CD4-positive, alpha-beta memory T cell (primary cell): ENCODE data around the gene CAVIN1. TPM values are rescaled to one million over a fixed set of nuclear protein-coding genes. Genes with fewer than 3 reads are reported as not detected.
A peak's percentile ranks its signal among the peaks of the same experiment; 100 is the strongest.

ENCODE experiments used
- CTCF ChIA-PET: fragments of 350-600 bp; sonication (Branson Sonifier 250); formaldehyde crosslinking; loops from one replicate; lab custom pipeline; 2021; ENCODE audit warnings: inconsistent platforms; ENCODE audit not compliant: partially characterized antibody; lab: Charles Lee
- POLR2A ChIA-PET: fragments of 350-600 bp; sonication (Branson Sonifier 250); formaldehyde crosslinking; loops from one replicate; lab custom pipeline; 2021; ENCODE audit not compliant: partially characterized antibody; lab: Charles Lee
- DNase-seq, 5 donors: peaks; one replicate each; pipeline versions ENCODE4 v3.0.0 to v3.0.0-alpha.2; 2020 to 2022; ENCODE audit warnings: mixed read lengths in 1 of 5
- H3K27ac ChIP-seq: one replicate; pipeline ENCODE4 v1.7.0; 2013; ENCODE audit warnings: low read depth, low read length
- H3K27me3 ChIP-seq: 2 replicates; pipeline ENCODE4 v1.7.0; 2013; ENCODE audit warnings: mild to moderate bottlenecking, low read length, moderate library complexity; ENCODE audit not compliant: insufficient read depth
- H3K36me3 ChIP-seq: 2 replicates; pipeline ENCODE4 v1.7.0; 2013; ENCODE audit warnings: mild to moderate bottlenecking, low read length, moderate library complexity; ENCODE audit not compliant: insufficient read depth
- H3K4me1 ChIP-seq: 2 replicates; pipeline ENCODE4 v1.7.0; 2013; ENCODE audit warnings: mild to moderate bottlenecking, low read length, moderate library complexity; ENCODE audit not compliant: insufficient read depth
- H3K4me3 ChIP-seq, 2 donors: one replicate each; pipeline ENCODE4 v1.7.0; 2013; ENCODE audit warnings: low read length in 2 of 2, mild to moderate bottlenecking in 1 of 2
- H3K9me3 ChIP-seq, 2 donors: one replicate each; pipeline ENCODE4 v1.7.0; 2013; ENCODE audit warnings: low read length in 2 of 2, control low read depth in 1 of 2; ENCODE audit not compliant: control insufficient read depth in 1 of 2
- H3K27ac Mint-ChIP-seq, 7 donors: one replicate each; pipeline ENCODE4 v1.8.0; 2020 to 2021; ENCODE audit warnings: mixed read lengths in 7 of 7, mild to moderate bottlenecking in 6 of 7, inconsistent platforms in 3 of 7, moderate library complexity in 3 of 7
- H3K27me3 Mint-ChIP-seq, 2 donors: one replicate each; pipeline ENCODE4 v1.8.0; 2020 to 2021; ENCODE audit warnings: mixed read lengths in 2 of 2
- H3K36me3 Mint-ChIP-seq, 2 donors: one replicate each; pipeline ENCODE4 v1.8.0; 2020 to 2021; ENCODE audit warnings: mixed read lengths in 2 of 2, inconsistent platforms in 1 of 2, mild to moderate bottlenecking in 1 of 2
- H3K4me1 Mint-ChIP-seq, 4 donors: one replicate each; pipeline ENCODE4 v1.8.0; 2020 to 2021; ENCODE audit warnings: mixed read lengths in 4 of 4, mild to moderate bottlenecking in 1 of 4
- H3K4me3 Mint-ChIP-seq, 8 donors: one replicate each; pipeline ENCODE4 v1.8.0; 2020 to 2021; ENCODE audit warnings: mixed read lengths in 8 of 8, mild to moderate bottlenecking in 7 of 8, moderate library complexity in 6 of 8, inconsistent platforms in 3 of 8
- H3K9me3 Mint-ChIP-seq, 8 donors: one replicate each; pipeline ENCODE4 v1.8.0; 2020 to 2021; ENCODE audit warnings: mixed read lengths in 8 of 8, mild to moderate bottlenecking in 5 of 8, inconsistent platforms in 3 of 8, moderate library complexity in 1 of 8
- intact Hi-C: fragments of 100-400 bp; cut with micrococcal nuclease; formaldehyde crosslinking; loops from one replicate; pipeline ENCODE4 v1.15.1; 2023
- polyA plus RNA-seq, 2 donors: library from polyadenylated mRNA; unstranded; fragments of 300-500 nt; fragmentation: Illumina TruSeq; gene quantifications; one replicate each; pipeline ENCODE4 v1.2.3, GENCODE V29; 2021
- total RNA-seq, 2 experiments: library from RNA; stranded (reverse); gene quantifications; one replicate each; pipeline ENCODE4 v1.2.3, GENCODE V29; 2021

The CAVIN1 gene
- total and polyA plus RNA-seq, 4 experiments from 2014 or later, result 0.52 to 1.5 (median 0.61) TPM; not detected in 1

DNA sequence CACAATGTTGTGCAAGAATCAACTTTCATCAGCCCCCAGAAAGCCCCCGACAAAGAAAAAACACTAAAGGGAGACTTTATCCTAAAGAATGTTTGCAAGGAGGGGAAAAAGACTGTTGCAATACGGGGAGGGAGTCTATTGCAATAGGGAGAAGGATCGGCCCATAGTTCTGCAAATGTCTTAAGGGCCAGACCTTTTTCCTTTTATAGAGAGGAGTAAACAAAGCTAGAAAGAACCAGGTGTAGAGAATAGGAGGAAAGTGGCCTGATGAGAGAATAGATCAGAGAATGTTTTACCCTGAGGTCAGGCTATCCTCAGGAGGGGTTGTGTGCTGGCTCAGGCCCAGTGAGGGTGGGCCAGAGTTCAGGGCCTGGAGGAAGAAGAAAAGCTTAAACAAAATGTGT lies 8.7 kb upstream of the CAVIN1 start:
- H3K27me3 ChIP-seq, result no peaks in the 10 kb centered on the region

DNA sequence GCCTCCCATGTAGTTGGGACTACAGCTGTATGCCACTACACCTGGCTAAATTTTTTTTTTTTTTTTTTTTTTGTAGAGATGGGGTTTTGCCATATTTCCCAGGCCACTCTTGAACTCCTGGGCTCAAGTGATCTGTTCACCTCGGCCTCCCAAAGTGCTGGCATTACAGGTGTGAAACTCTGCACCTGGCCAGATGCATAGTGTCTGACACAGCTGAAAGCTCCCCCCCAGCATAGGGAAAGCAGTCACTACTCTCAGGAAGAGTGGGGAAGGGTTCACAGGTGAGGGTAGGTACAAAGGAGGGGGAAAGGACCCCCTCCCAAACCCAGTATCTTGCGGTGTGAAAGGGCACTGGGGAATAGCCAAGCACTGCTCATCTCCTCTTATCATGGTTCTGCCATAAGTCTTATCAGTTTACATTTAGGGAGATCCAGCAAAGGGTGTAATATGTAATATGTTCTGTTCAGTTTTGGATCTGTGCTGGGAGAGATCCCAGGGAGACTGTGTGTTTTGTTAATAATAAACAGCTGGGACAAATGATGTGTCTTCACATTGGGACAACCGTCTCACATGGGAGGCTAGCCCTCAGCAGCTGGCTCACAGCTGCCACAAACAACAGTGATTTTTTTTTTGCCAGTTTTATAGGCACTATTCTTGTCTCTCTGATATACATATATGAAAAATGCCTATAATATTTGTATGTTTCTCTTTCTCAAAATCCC lies 6.8 kb upstream of the CAVIN1 start:
- Histone ChIP-seq H3K9me3 (no peaks in the 10 kb centered on the region), H3K4me1 (peaks cover 4% of the 10 kb centered on the region), H3K36me3 (no peaks in the 10 kb centered on the region), H3K27ac (no peak overlapping the region), H3K4me3 (no peak overlapping the region), H3K27me3 (no peaks in the 10 kb centered on the region)
- Mint-ChIP-seq H3K4me1 (peaks cover 0 to 3% (median 2%) of the 10 kb centered on the region in 4 donors), H3K4me3 (no peak overlapping the region), H3K27me3 (peaks cover 7 to 15% of the 10 kb centered on the region in 2 donors), H3K36me3 (no peaks in the 10 kb centered on the region), H3K9me3 (no peaks in the 10 kb centered on the region), H3K27ac (peak overlapping the region in 1 of 7 donors; percentile 5)
- no peak for DNase-seq
- intact Hi-C loops, result no loop called here
- ChIA-PET CTCF (interaction anchor here (0.6 to 6.2 kb wide), 7 partner anchors 8 to 115 kb away, joined by 3 to 86 read pairs (median 4); no protein-coding TSS in a partner anchor), POLR2A (interaction anchor here (0.6 kb wide), 1 partner anchor 142 kb away, joined by 3 read pairs; no protein-coding TSS in a partner anchor)

More for the DNA sequence above, 8.7 kb upstream of the CAVIN1 start:
- Histone ChIP-seq H3K4me1 (peaks cover 4% of the 10 kb centered on the region), H3K27ac (no peak overlapping the region), H3K9me3 (no peaks in the 10 kb centered on the region), H3K36me3 (no peaks in the 10 kb centered on the region), H3K4me3 (no peak overlapping the region)
- ChIA-PET POLR2A (no interaction called here), CTCF (interaction anchor here (0.9 to 6.2 kb wide), 2 partner anchors 81 to 87 kb away, joined by 3 to 86 read pairs; no protein-coding TSS in a partner anchor)
- Mint-ChIP-seq H3K27me3 (peaks cover 7 to 12% of the 10 kb centered on the region in 2 donors), H3K4me3 (no peak overlapping the region), H3K9me3 (no peaks in the 10 kb centered on the region), H3K36me3 (no peaks in the 10 kb centered on the region), H3K4me1 (peaks cover 0 to 3% (median 2%) of the 10 kb centered on the region in 4 donors), H3K27ac (no peak overlapping the region)
- DNase-seq, result no peak
- intact Hi-C loops, result no loop called here

DNA sequence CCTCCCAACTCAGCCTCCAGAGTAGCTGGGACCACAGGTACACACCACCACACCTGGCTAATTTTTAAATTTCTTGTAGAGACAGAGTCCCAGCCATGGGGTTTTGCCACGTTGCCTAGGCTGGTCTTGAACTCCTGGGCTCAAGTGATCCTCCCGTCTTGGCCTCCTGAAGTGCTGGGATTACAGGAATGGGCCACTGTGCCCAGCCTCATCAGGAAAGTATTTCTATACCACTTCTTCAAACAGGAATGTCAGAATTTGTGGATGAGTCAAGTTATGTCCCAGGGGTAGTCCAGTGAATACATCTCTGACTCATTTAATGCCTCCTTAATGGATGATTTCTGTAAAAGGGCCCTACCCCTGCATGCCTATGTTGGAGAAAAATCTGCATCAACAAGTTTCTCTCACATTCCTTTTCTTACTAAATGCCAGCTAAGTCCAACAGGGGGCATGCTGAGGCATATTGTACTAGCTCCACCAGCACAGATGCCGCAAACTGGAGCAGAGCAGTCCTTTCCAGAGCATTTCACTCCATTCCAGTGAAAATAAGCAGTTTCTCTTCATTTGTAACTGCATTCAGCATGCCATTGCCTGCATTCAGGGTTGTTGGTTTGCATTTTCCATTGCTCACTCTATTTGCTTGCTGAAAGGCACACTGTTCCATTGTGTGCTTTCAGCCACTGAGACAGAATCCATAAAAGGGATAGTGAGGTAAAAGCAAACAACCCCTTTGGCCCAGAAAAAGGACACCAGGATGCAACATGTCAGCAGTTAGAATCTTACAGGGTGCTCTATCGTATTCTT lies 5.3 kb upstream of the CAVIN1 start:
- H3K27me3 ChIP-seq, result peaks cover 6% of the 10 kb centered on the region
- intact Hi-C loops, result loop anchor here (1.0 kb wide), 2 partner anchors 89 to 99 kb away; no protein-coding TSS in a partner anchor
- peaks cover 6% of the 10 kb centered on the region for H3K4me1 ChIP-seq
- Mint-ChIP-seq H3K4me1 (peaks cover 0 to 4% (median 1%) of the 10 kb centered on the region in 4 donors), H3K9me3 (no peaks in the 10 kb centered on the region), H3K36me3 (no peaks in the 10 kb centered on the region), H3K27ac (no peak overlapping the region), H3K27me3 (peaks cover 6 to 19% of the 10 kb centered on the region in 2 donors), H3K4me3 (no peak overlapping the region)
- H3K27ac ChIP-seq, result no peak overlapping the region
- H3K4me3 ChIP-seq, result no peak overlapping the region
- ChIA-PET CTCF (interaction anchor here (0.6 to 6.2 kb wide), 17 partner anchors 9 to 522 kb away, joined by 3 to 86 read pairs (median 3); no protein-coding TSS in a partner anchor), POLR2A (interaction anchor here (1.0 kb wide), 1 partner anchor 89 kb away, joined by 3 read pairs; no protein-coding TSS in a partner anchor)
- peak in 4 of 5 donors; percentile 49 to 58 (median 52) for DNase-seq
- no peaks in the 10 kb centered on the region for H3K9me3 ChIP-seq
- H3K36me3 ChIP-seq, result no peaks in the 10 kb centered on the region

DNA sequence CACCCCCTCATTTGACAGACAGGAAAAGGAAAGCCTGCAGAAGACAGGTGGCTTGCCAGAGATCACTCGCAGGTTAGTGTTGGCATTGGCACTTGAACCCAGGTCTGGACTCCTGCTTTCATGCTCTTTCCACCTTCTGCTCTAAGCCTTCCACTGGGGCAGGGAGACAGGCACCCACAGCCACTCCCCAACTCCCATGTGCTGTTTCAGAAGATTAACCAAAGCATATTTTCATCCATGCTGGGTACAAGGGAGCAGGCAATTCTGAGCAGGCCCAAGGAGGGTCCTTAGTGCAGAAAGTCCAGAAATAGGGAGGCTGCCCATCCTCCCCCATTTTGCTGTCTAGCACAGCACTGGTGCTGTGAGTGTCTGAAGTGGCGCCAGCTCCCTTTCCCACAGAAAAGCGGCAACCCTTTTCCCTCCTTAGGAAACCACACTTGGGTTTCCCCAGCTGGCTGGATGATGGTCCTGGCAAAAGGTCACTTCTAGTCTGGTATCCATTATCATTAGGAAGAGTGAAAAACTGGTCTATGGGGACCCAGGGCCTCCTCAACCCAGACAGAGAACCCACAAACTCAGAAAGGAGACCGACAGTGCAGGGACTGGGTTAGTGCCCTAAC lies 2.0 kb upstream of the CAVIN1 start:
- Histone ChIP-seq H3K4me3 (no peak overlapping the region), H3K4me1 (peaks cover 21% of the 10 kb centered on the region), H3K9me3 (no peaks in the 10 kb centered on the region), H3K27ac (no peak overlapping the region), H3K36me3 (no peaks in the 10 kb centered on the region), H3K27me3 (peaks cover 12% of the 10 kb centered on the region)
- Mint-ChIP-seq H3K4me1 (peaks cover 6 to 24% (median 11%) of the 10 kb centered on the region in 4 donors), H3K27ac (no peak overlapping the region), H3K36me3 (no peaks in the 10 kb centered on the region), H3K4me3 (peak overlapping the region in 2 of 8 donors; percentile 4 to 44), H3K9me3 (no peaks in the 10 kb centered on the region), H3K27me3 (peaks cover 7 to 25% of the 10 kb centered on the region in 2 donors)
- intact Hi-C loops, result loop anchor here (5.0 kb wide), 1 partner anchor 32 kb away; the partner anchor contains the start of gene ATP6V0A1
- no peak for DNase-seq
- CTCF ChIA-PET, result interaction anchor here (1.8 kb wide), 1 partner anchor 106 kb away, joined by 4 read pairs; no protein-coding TSS in a partner anchor
- POLR2A ChIA-PET, result no interaction called here

DNA sequence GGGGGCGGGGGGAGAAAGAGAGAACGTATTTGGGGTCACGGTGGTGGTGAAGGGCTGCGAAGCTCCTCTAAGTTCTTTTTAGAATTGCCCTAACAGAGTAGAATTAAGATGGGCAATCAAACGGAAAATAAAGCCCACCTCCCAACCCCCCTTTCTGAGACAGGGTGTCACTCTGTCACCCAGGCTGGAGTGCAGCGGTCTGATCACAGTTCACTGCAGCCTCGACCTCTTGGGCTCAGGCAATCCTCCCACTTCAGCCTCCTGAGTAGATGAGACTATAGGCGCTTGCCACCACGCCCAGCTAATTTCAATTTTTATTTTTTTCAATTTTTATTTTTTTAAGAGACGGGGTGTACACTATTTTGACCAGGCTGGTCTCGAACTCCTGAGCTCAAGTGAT lies 710 bp upstream of the CAVIN1 start:
- ChIA-PET POLR2A (interaction anchor here (0.6 kb wide), 1 partner anchor 37 kb away, joined by 3 read pairs; no protein-coding TSS in a partner anchor), CTCF (interaction anchor here (0.6 to 2.2 kb wide), 8 partner anchors 9 to 103 kb away, joined by 3 to 7 read pairs (median 5); no protein-coding TSS in a partner anchor)
- Mint-ChIP-seq H3K4me1 (peaks cover 6 to 24% (median 12%) of the 10 kb centered on the region in 4 donors), H3K9me3 (no peaks in the 10 kb centered on the region), H3K4me3 (peak overlapping the region in 4 of 8 donors; percentile 64 to 91 (median 82)), H3K27me3 (peaks cover 7 to 25% of the 10 kb centered on the region in 2 donors), H3K36me3 (no peaks in the 10 kb centered on the region), H3K27ac (no peak overlapping the region)
- Histone ChIP-seq H3K4me1 (peaks cover 21% of the 10 kb centered on the region), H3K4me3 (no peak overlapping the region), H3K27ac (no peak overlapping the region), H3K36me3 (no peaks in the 10 kb centered on the region), H3K27me3 (peaks cover 12% of the 10 kb centered on the region), H3K9me3 (no peaks in the 10 kb centered on the region)
- intact Hi-C loops, result loop anchor here (5.0 kb wide), 1 partner anchor 34 kb away; the partner anchor contains the start of gene ATP6V0A1
- no peak for DNase-seq

DNA sequence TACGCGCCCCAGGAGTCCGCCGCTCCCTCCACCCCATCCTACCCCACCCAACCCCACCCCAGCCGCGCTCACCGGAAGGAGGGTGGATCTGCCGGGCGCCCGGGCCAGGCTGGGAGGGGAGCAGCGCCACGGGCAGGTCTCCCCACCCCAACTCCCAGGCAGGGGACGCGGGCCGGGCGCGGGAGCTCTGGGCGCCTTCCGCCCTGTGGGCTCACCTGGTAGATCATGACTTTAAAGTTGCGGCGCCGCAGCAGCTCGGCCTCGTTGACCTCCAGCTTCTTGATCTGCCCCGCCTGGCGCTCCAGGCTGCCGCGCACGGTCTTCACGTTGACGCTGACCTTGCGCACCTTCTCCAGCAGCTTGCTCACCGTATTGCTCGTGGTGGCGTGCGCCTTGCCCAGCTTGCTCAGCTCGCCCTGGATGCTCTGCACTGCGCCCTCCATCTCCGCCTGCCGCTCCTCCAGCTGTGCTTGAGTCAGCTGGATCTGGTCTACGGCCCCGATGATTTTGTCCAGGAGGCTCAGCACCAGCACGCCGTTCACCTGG lies 571 bp downstream of the CAVIN1 start:
- Histone ChIP-seq H3K27ac (no peak overlapping the region), H3K9me3 (no peaks in the 10 kb centered on the region), H3K36me3 (no peaks in the 10 kb centered on the region), H3K4me1 (peaks cover 17% of the 10 kb centered on the region), H3K4me3 (peak overlapping the region in 1 of 2 donors; percentile 53), H3K27me3 (peaks cover 12% of the 10 kb centered on the region)
- Mint-ChIP-seq H3K27me3 (peaks cover 7 to 20% of the 10 kb centered on the region in 2 donors), H3K9me3 (no peaks in the 10 kb centered on the region), H3K27ac (peak overlapping the region in 4 of 7 donors; percentile 2 to 35 (median 22)), H3K36me3 (no peaks in the 10 kb centered on the region), H3K4me3 (peak overlapping the region; percentile 76 to 95 (median 84)), H3K4me1 (peaks cover 4 to 21% (median 12%) of the 10 kb centered on the region in 4 donors)
- intact Hi-C loops, result loop anchor here (5.0 kb wide), 1 partner anchor 35 kb away; the partner anchor contains the start of gene ATP6V0A1
- ChIA-PET POLR2A (interaction anchor here (1.0 to 1.9 kb wide), 3 partner anchors 33 to 111 kb away, joined by 3 to 7 read pairs (median 4); partner anchors contain the start of gene STAT3), CTCF (interaction anchor here (0.7 to 2.2 kb wide), 10 partner anchors 8 to 111 kb away, joined by 3 to 7 read pairs (median 5); no protein-coding TSS in a partner anchor)
- DNase-seq, result peak in 3 of 5 donors; percentile 20 to 31 (median 22)
